GM15510 (cell line): Measurements from ENCODE around the gene SPAG16.

Source experiments
- POLR2A ChIP-seq: IDR thresholded peaks from 3 replicates; pipeline ENCODE4 v1.6.1; 2011; ENCODE audit warnings: borderline replicate concordance; ENCODE audit not compliant: insufficient read length; ENCODE audit errors: extremely low read depth

SPAG16 gene

GRCh38 chr2:213306316-213306942 is 22.2 kb downstream of the SPAG16 start:
- no peak for TF ChIP-seq POLR2A

- TF ChIP-seq POLR2A = no peak
Observed at GRCh38 chr2:213315168-213315876, 31.1 kb downstream of the SPAG16 start.

- no peak for TF ChIP-seq POLR2A
Observed at GRCh38 chr2:213316001-213316735, 31.9 kb downstream of the SPAG16 start.

GRCh38 chr2:213317929-213318328 is 33.7 kb downstream of the SPAG16 start:
- no peak for TF ChIP-seq POLR2A

GRCh38 chr2:213320604-213321003 is 36.3 kb downstream of the SPAG16 start:
- no peak for TF ChIP-seq POLR2A

GRCh38 chr2:213336253-213336770 is 52.0 kb downstream of the SPAG16 start:
- no peak for TF ChIP-seq POLR2A

GRCh38 chr2:213353419-213353818 is 69.2 kb downstream of the SPAG16 start:
- no peak for TF ChIP-seq POLR2A

- no peak for TF ChIP-seq POLR2A
Observed at GRCh38 chr2:213376644-213377043, 92.4 kb downstream of the SPAG16 start.

- TF ChIP-seq POLR2A = no peak
Observed at GRCh38 chr2:213411582-213412289, 127.5 kb downstream of the SPAG16 start.

GRCh38 chr2:213415093-213415492 is 130.8 kb downstream of the SPAG16 start:
- no peak for TF ChIP-seq POLR2A

GRCh38 chr2:213416832-213417231 is 132.6 kb downstream of the SPAG16 start:
- no peak for TF ChIP-seq POLR2A

- TF ChIP-seq POLR2A = no peak
Observed at GRCh38 chr2:213419980-213420379, 135.7 kb downstream of the SPAG16 start.

GRCh38 chr2:213420828-213421385 is 136.6 kb downstream of the SPAG16 start:
- no peak for TF ChIP-seq POLR2A

GRCh38 chr2:213422211-213422610 is 137.9 kb downstream of the SPAG16 start:
- TF ChIP-seq POLR2A = no peak
